ENCODE data around the gene NUDT15.
"Not testable (repeated sequence)": the region's sequence is repeated elsewhere in the genome, so short reads cannot be mapped to it uniquely, and the experiment has no call there.

The NUDT15 gene

GRCh38 chr13:48037346-48038173 lies at the start of gene NUDT15:
Gene NUDT15, plus strand, starts transcription at chr13:48037726. Its CDS starts 21 bp downstream, at chr13:48037747.
- peak within 1 kb of the TSS; percentile 96 for H3K27ac Mint-ChIP-seq
- CTCF ChIA-PET = interaction anchor here (1.0 to 2.3 kb wide), 13 partner anchors 10 to 239 kb away, joined by 3 to 22 read pairs (median 4); partner anchors contain the start of genes ITM2B, MED4 and SUCLA2
- H3K4me1 Mint-ChIP-seq = peaks cover 48% of the 10 kb centered on the region
- peaks cover 5% of the 10 kb centered on the region for H3K27me3 Mint-ChIP-seq
- peak within 1 kb of the TSS; percentile 96 for H3K4me3 Mint-ChIP-seq
- H3K36me3 Mint-ChIP-seq = peaks cover 48% of the 10 kb centered on the region
- DNase-seq = peak; percentile 97
- peaks cover 6% of the 10 kb centered on the region for H3K9me3 Mint-ChIP-seq

GRCh38 chr13:47990427-47990826 lies 47.1 kb upstream of the NUDT15 start:
- Mint-ChIP-seq H3K36me3 (peaks cover 60% of the 10 kb centered on the region), H3K27ac (no peak overlapping the region), H3K27me3 (no peaks in the 10 kb centered on the region), H3K4me3 (no peak overlapping the region), H3K9me3 (no peaks in the 10 kb centered on the region), H3K4me1 (peaks cover 2% of the 10 kb centered on the region)
- DNase-seq = no peak
- CTCF ChIA-PET = no interaction called here

GRCh38 chr13:47990920-47991466 lies 46.5 kb upstream of the NUDT15 start:
- H3K27ac Mint-ChIP-seq = no peak overlapping the region
- CTCF ChIA-PET = no interaction called here
- no peaks in the 10 kb centered on the region for H3K27me3 Mint-ChIP-seq

GRCh38 chr13:47991859-47992258 lies 45.7 kb upstream of the NUDT15 start:
- no peak for DNase-seq
- CTCF ChIA-PET = no interaction called here
- Mint-ChIP-seq H3K9me3 (no peaks in the 10 kb centered on the region), H3K36me3 (peaks cover 51% of the 10 kb centered on the region), H3K27me3 (no peaks in the 10 kb centered on the region), H3K4me3 (no peak overlapping the region), H3K27ac (no peak overlapping the region), H3K4me1 (peaks cover 2% of the 10 kb centered on the region)

More at GRCh38 chr13:47990920-47991466, 46.5 kb upstream of the NUDT15 start:
- Mint-ChIP-seq H3K4me3 (no peak overlapping the region), H3K4me1 (peaks cover 2% of the 10 kb centered on the region), H3K36me3 (peaks cover 56% of the 10 kb centered on the region), H3K9me3 (no peaks in the 10 kb centered on the region)
- no peak for DNase-seq

- CTCF ChIA-PET = no interaction called here
- Mint-ChIP-seq H3K27me3 (no peaks in the 10 kb centered on the region), H3K36me3 (peaks cover 38% of the 10 kb centered on the region), H3K4me1 (peaks cover 32% of the 10 kb centered on the region), H3K27ac (no peak overlapping the region), H3K4me3 (no peak overlapping the region), H3K9me3 (no peaks in the 10 kb centered on the region)
- no peak for DNase-seq
Measured at GRCh38 chr13:47997384-47997783, 40.1 kb upstream of the NUDT15 start.

GRCh38 chr13:47999973-48000372 lies 37.6 kb upstream of the NUDT15 start:
- no peak for DNase-seq
- H3K27me3 Mint-ChIP-seq = no peaks in the 10 kb centered on the region
- no peaks in the 10 kb centered on the region for H3K9me3 Mint-ChIP-seq
- peaks cover 32% of the 10 kb centered on the region for H3K4me1 Mint-ChIP-seq
- H3K27ac Mint-ChIP-seq = no peak overlapping the region
- H3K36me3 Mint-ChIP-seq = peaks cover 19% of the 10 kb centered on the region
- peak overlapping the region; percentile 94 for H3K4me3 Mint-ChIP-seq
- CTCF ChIA-PET = interaction anchor here (0.7 kb wide), 1 partner anchor 395 kb away, joined by 3 read pairs; no protein-coding TSS in a partner anchor

GRCh38 chr13:48000559-48001113 lies 36.9 kb upstream of the NUDT15 start:
- H3K9me3 Mint-ChIP-seq = no peaks in the 10 kb centered on the region
- peaks cover 32% of the 10 kb centered on the region for H3K4me1 Mint-ChIP-seq
- no peaks in the 10 kb centered on the region for H3K27me3 Mint-ChIP-seq
- DNase-seq = peak; percentile 50
- peak overlapping the region; percentile 93 for H3K27ac Mint-ChIP-seq
- peak overlapping the region; percentile 94 for H3K4me3 Mint-ChIP-seq
- CTCF ChIA-PET = interaction anchor here (1.6 kb wide), 1 partner anchor 37 kb away, joined by 6 read pairs; the partner anchor contains the start of gene NUDT15
- peaks cover 19% of the 10 kb centered on the region for H3K36me3 Mint-ChIP-seq

GRCh38 chr13:48001114-48001881 lies 36.2 kb upstream of the NUDT15 start, which contains the start of gene SUCLA2:
Gene SUCLA2, minus strand, starts transcription at chr13:48001273. Its CDS starts 4 bp downstream, at chr13:48001269.
- H3K36me3 Mint-ChIP-seq = peaks cover 17% of the 10 kb centered on the region
- H3K4me3 Mint-ChIP-seq = peak within 1 kb of the TSS; percentile 94
- H3K27ac Mint-ChIP-seq = peak within 1 kb of the TSS; percentile 93
- no peaks in the 10 kb centered on the region for H3K27me3 Mint-ChIP-seq
- CTCF ChIA-PET = interaction anchor here (1.6 kb wide), 1 partner anchor 37 kb away, joined by 6 read pairs; the partner anchor contains the start of gene NUDT15
- no peaks in the 10 kb centered on the region for H3K9me3 Mint-ChIP-seq
- peak; percentile 93 for DNase-seq
- H3K4me1 Mint-ChIP-seq = peaks cover 32% of the 10 kb centered on the region

GRCh38 chr13:48001999-48002398 lies 35.5 kb upstream of the NUDT15 start:
- Mint-ChIP-seq H3K4me3 (peak overlapping the region; percentile 94), H3K4me1 (peaks cover 32% of the 10 kb centered on the region), H3K27ac (peak overlapping the region; percentile 93), H3K36me3 (peaks cover 16% of the 10 kb centered on the region)
- H3K27me3 Mint-ChIP-seq, DNase-seq, H3K9me3 Mint-ChIP-seq: not testable (repeated sequence)
- CTCF ChIA-PET = interaction anchor here (1.6 kb wide), 1 partner anchor 36 kb away, joined by 6 read pairs; the partner anchor contains the start of gene NUDT15

GRCh38 chr13:48004201-48004600 lies 33.3 kb upstream of the NUDT15 start:
- peaks cover 20% of the 10 kb centered on the region for H3K36me3 Mint-ChIP-seq
- CTCF ChIA-PET = no interaction called here
- no peaks in the 10 kb centered on the region for H3K9me3 Mint-ChIP-seq
- peaks cover 29% of the 10 kb centered on the region for H3K4me1 Mint-ChIP-seq
- H3K27me3 Mint-ChIP-seq = no peaks in the 10 kb centered on the region
- DNase-seq = no peak
- H3K27ac Mint-ChIP-seq = no peak overlapping the region
- no peak overlapping the region for H3K4me3 Mint-ChIP-seq

GRCh38 chr13:48006396-48006795 lies 31.1 kb upstream of the NUDT15 start:
- Mint-ChIP-seq H3K4me3 (no peak overlapping the region), H3K27me3 (no peaks in the 10 kb centered on the region), H3K9me3 (no peaks in the 10 kb centered on the region), H3K36me3 (peaks cover 15% of the 10 kb centered on the region), H3K4me1 (peaks cover 14% of the 10 kb centered on the region), H3K27ac (no peak overlapping the region)
- CTCF ChIA-PET = no interaction called here
- DNase-seq = no peak

- Mint-ChIP-seq H3K9me3 (peaks cover 2% of the 10 kb centered on the region), H3K4me1 (peaks cover 5% of the 10 kb centered on the region), H3K27me3 (no peaks in the 10 kb centered on the region), H3K4me3 (no peak overlapping the region), H3K27ac (no peak overlapping the region), H3K36me3 (peaks cover 21% of the 10 kb centered on the region)
- CTCF ChIA-PET = interaction anchor here (1.1 kb wide), 1 partner anchor 28 kb away, joined by 3 read pairs; the partner anchor contains the start of gene NUDT15
- no peak for DNase-seq
Measured at GRCh38 chr13:48009284-48009683, 28.2 kb upstream of the NUDT15 start.

- Mint-ChIP-seq H3K27me3 (no peaks in the 10 kb centered on the region), H3K9me3 (peaks cover 2% of the 10 kb centered on the region), H3K4me1 (peaks cover 5% of the 10 kb centered on the region), H3K27ac (no peak overlapping the region), H3K36me3 (peaks cover 26% of the 10 kb centered on the region), H3K4me3 (no peak overlapping the region)
- DNase-seq = no peak
- CTCF ChIA-PET = no interaction called here
Measured at GRCh38 chr13:48010698-48011097, 26.8 kb upstream of the NUDT15 start.

- Mint-ChIP-seq H3K27me3 (no peaks in the 10 kb centered on the region), H3K36me3 (peaks cover 26% of the 10 kb centered on the region), H3K4me3 (no peak overlapping the region), H3K27ac (no peak overlapping the region), H3K9me3 (peaks cover 2% of the 10 kb centered on the region), H3K4me1 (peaks cover 5% of the 10 kb centered on the region)
- DNase-seq = no peak
- CTCF ChIA-PET = no interaction called here
Measured at GRCh38 chr13:48012668-48013067, 24.9 kb upstream of the NUDT15 start.

All from activated naive CD4-positive, alpha-beta T cell treated with anti-CD3 and anti-CD28 coated beads, Interleukin-2, amount 10 ng/mL, durations not matched to agents 7 days and 5 days (primary cell).